H1 (cell line): ENCODE data around the gene TTC28. TPM values are rescaled to one million over a fixed set of nuclear protein-coding genes. Genes with fewer than 3 reads are reported as not detected.

Experiments
- E2F6 ChIP-seq: IDR thresholded peaks from 2 replicates; pipeline ENCODE4 v1.6.1; 2012; ENCODE audit warnings: inconsistent platforms
- EZH2 ChIP-seq: fragments of 200-600 bp; sonication (generic); IDR thresholded peaks from 2 replicates; pipeline ENCODE4 v1.7.1; 2012; ENCODE audit warnings: low read depth, mild to moderate bottlenecking, moderate library complexity, low read length, inconsistent platforms; ENCODE audit not compliant: severe bottlenecking
- MAFK ChIP-seq: IDR thresholded peaks from 2 replicates; pipeline ENCODE4 v1.6.1; 2012; ENCODE audit warnings: low read depth, mild to moderate bottlenecking, improper control_type of control experiment, low read length
- SIX5 ChIP-seq: IDR thresholded peaks from 2 replicates; pipeline ENCODE4 v1.6.1; 2011; ENCODE audit warnings: mild to moderate bottlenecking, low read depth, low read length
- TBP ChIP-seq: IDR thresholded peaks from 2 replicates; pipeline ENCODE4 v1.6.1; 2011; ENCODE audit warnings: low read depth, low read length, improper control_type of control experiment
- polyA plus RNA-seq, 7 experiments: library from polyadenylated mRNA; depleted of rRNA in 3 of 7; stranded (reverse) in 5 of 7; unstranded in 2 of 7; fragments of >200 nt in 5 of 7; fragments of 200-250 nt in 2 of 7; gene quantifications; 1 replicate in 5 of 7; 2 replicates in 1 of 7; 4 replicates in 1 of 7; pipeline versions ENCODE4 v1.2.1 to v1.2.3, GENCODE V29; 2011 to 2013; ENCODE audit warnings: missing spikeins in 2 of 7, mixed read lengths in 2 of 7
- total RNA-seq: library from RNA; stranded (reverse); fragmentation: NEBNext Ultra II Directional; extraction: Animal tissue kit (Norgen Biotek cat#: 25700); gene quantifications from 2 replicates; pipeline ENCODE4 v1.2.1, GENCODE V29; 2021

Gene TTC28
- total and polyA plus RNA-seq, 2 of the 8 experiments (the other 6 are each of a cell fraction or from before 2014, with no cell fraction given), result 2.6 to 12.6 TPM

GRCh38 chr22:28232204-28232603, 447.4 kb downstream of the TTC28 start (continued):
- no peak for TF ChIP-seq EZH2
- TF ChIP-seq TBP, result no peak
- TF ChIP-seq SIX5, result no peak
- TF ChIP-seq E2F6, result no peak
- TF ChIP-seq MAFK, result no peak
